ENCODE measurements around the gene TAX1BP1.

- TF ChIP-seq CTCF (conservative IDR thresholded peaks at IDR 0.05; ENCODE audit: low read length) (no peak), EZH2phosphoT487 (IDR thresholded peaks at IDR 0.05; ENCODE audit: borderline replicate concordance, low read depth, low read length) (no peak)
These were observed 35.8 kb downstream of the TAX1BP1 start for GRCh38 chr7:27775782-27776181.

Measured in OCI-LY7 (cell line).